Ecto neural progenitor cell (in vitro differentiated cells): ENCODE results near the gene IL1B.

Experiments
- DNase-seq: peaks from one replicate; pipeline ENCODE4 v3.0.0-alpha.2; 2018; ENCODE audit warnings: low spot score

The IL1B gene

DNA sequence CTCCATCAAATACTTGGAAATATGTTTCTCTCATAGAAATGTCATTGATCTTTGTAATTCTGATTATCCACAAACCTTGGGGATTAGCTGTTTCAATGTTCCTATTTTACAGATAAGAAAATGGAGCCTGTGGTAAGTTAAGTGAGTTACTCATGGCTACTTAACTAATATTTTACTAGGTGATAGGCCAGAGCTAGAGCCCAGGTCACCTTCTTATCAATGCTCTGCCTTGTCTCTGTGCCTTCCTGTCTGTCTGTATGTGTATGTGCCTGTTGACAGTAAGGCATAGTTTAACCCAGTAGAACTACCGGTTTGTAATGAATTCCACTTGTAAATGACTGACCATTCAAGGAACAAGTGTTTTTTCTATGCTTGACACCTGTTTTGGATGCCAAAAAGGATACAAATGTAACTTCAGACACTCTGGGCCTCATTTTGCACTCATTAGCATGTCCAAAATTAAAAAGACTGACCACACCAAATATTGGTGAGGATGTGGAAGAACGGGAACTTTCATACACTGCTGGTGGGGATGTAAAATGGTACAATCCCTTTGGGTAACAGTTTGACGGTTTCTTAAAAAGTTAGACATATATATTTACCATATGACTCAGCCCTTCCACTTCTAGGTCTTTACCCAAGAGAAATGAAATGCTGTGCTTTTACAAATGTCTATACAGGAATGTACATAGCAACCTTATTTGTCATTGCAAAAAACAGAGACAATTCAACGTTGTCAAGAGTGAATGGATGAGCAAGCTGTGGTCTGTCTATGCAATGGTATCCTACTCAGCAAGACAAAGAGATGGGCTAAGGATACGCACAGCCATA, 32.7 kb downstream of the IL1B start:
- DNase-seq = no peak

DNA sequence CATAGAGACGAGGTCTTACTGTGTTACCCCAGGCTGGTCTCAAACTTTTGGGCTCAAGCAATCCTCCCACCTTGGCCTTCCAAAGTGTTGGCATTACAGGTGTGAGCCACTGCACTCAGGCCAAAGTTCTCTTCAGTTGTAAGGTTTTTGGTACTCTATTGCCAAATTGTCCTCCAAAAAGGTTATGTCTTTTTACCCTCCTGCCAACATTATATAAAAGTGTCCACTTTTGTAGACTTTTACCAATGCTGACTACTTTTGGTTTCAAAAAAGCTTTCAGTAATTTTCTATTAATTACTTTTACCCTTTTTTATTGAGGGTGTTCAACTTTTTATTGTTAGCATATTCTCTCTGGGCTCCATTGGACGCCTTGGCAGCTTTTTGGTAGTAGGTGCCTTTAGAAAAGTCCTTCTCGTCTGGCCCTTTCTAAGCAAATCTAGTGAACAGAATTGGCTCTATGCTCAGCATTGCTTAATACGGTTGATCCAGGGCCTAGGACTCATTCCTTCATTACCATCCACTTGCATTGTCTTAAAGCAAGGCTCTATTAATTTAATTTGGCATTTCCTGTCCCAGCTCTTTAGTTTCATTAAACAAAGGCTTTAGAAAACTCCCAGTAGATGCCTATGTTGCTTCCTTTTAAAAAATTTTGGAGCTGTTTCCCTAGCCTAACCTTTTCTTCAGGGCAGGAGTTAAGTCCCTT, 35.5 kb downstream of the IL1B start:
- DNase-seq = no peak

DNA sequence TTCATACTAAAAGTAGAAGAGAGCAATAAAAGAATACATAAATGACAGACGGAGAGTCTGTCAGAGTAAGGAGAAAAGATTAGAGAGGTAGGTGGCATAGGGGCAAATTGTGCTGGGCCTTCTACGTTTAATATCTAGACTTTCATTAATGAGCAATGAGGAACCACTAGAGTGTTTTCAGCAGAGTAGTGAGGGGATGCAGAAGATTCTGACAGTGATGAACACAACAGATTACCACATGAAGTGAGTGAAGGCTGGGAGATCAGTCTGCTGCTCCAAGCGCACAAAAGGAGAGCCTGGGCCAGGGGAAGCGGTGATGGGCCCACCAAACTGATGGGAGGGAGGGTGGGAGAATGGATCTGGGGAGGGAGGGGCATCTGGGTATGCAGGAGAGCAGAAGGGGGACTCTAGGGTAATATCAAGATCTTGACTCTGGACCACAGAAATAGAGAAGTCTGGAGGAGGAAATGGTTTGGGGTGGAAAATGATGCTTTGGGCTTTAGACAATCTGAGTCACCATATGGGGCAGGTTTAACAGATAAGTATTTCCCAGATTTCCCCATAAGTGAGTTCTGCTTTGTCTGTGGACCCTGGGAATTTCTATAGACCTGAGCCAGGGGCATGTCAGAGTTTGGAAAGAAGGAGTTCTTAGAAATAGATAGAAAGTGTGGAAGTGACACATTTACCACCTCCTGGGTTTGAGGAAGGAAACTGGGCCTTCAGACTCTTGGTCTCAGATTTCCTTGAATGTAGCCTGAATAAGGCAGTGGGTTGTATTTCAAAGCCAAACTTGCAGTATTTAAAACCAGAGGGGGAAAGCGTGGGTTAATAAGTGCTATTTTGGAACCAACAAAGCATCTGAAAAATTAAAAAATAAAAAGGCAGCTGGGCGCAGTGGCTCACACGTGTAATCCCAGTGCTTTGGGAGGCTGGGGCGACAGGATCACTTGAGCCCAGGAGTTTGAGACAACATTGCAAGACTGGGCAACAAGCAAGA, 37.3 kb downstream of the IL1B start:
- DNase-seq = no peak

DNA sequence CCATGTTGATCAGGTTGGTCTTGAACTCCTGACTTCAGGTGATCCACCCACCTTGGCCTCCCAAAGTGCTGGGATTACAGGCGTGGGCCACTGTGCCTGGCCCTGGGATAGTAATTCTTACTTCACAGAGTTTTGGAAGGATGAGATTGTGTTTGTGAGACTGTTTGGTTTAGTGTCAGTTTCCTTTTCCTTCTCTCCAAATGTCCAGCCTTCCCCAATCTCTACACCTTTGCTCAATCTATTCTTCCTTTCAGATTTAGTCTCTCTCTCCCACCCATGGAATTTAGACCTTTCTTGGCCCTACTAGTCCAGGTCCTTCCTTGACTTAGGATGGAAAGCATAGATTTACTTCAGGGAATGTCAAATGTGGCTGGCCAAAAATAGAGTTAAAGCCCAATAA, 40.1 kb downstream of the IL1B start:
- no peak for DNase-seq

DNA sequence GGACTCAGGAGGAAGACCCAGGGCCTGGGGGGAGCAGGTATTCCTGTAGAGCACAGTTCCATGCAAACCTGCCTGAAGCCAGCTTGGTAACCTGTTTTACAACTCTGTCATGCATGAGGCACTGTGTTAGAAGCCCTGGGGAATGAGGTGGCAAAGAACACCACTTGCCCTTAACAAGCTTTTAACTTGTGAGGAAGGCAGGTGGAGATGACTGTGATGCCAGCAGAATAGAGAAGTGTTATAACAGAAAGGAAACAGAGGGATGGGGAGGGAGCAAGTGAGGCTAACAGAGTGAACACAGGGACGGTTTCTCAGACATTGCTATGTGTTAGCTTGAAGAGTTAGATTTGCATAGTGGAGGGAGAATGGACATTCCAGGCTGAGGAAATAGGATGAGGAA, 40.8 kb downstream of the IL1B start:
- DNase-seq = no peak

DNA sequence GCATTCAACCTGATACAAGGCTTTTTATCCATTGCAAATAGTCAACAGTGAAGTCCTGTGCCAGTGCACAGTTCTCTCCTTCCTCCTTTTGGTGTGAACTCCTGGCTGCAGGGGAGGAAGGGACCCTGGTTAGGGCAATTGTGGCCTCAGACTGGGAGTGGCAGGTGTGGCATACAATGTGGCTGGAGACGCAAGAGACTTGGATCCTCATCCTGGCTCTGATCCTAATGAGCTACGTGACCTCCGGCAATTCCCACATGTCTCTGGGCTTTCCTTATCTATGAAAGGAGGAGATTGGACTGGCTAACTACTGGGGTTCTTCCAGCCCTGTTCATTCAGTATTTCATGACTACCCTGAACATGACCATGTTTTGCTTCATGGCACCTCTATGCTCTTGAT, 41.7 kb downstream of the IL1B start:
- DNase-seq = no peak

DNA sequence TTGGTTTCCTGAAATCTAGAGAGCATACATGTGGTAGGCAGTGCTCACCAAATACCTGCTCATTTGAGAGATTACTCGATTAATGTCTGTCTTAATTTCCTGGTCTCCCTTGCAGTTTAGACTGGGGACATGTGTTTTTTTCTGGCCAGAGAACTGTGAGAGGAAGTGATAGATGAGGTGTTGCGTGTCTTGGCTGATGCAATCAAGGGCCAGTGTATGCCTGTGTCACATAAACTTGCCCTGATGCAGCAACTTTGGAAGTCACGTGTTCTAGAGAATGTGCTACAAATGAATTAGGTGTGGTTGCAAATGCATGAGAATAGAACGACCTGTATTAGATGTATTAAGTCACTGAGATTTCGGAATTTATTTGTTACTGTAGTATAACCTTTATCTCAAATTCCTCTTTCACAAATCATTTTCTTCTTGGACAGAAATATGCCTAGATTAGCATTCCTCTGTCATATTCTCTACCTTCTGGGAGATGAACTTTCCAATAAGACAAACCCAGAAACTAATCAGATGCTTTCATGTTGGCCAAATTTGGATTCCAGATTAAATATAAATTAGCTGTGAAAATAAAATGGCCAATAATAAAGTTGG, 42.3 kb downstream of the IL1B start:
- no peak for DNase-seq

DNA sequence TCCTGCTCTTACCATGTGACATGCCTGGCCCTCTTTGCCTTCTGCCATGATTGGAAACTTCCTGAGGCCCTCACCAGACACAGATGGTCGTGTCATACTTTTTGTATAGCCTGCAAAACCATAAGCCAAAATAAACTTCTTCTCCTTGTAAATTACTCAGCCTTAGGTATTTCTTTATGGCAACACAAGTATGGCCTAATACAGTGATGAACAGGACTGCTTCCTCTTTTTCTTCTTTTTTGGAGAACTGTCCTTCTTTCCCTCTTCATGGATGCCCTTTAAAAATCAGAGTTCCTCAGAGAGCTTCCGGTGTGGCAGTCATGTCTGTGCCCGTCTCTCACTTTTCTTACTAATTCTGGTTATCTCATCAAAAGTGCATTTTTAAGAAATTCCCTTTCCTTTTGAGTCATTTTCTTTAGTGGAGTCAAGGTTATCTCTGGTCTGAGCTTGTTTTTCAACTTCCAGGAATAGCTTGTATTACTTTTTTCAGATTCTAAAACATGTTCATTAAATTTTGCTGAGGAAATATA, 43.1 kb downstream of the IL1B start:
- no peak for DNase-seq

DNA sequence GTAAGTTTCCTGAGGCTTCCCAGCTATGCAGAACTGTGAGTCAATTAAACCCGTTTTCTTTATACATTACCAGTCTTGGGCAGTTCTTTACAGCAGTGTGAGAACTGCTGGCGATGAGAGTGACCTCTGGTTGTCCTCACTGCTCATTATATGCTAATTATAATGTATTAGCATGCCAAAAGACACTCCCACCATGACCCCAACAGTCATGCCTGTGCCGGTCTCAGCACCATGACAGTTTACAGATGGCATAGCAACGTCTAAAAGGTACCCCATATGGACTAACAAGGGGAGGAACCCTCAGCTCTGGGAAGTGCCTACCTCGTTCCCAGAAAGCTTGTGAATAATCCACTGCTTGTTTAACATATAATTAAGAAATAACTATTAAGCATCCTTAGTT, 44.2 kb downstream of the IL1B start:
- DNase-seq = no peak

DNA sequence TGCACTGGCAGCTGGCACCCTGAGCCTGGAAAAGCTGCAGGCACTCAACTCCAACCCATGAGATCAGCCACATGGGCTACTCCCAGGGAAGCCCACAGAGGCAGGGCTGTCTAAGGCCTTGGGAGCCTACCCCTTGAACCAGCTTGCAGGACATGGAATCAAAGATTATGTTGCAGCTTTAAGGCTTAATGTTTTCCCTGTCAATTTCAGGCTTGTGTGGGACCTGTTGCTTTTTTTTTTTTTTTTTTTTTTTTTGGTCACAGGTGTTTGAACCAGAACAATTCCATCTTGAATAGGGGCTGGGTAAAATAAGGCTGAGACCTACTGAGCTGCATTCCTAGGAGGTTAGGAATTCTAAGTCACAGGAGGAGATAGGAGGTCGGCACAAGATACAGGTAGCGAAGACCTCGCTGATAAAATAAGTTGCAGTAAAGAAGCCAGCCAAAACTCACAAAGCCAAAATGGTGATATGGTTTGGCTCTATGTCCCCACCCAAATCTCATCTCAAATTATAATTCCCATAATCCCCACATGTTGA, 44.8 kb downstream of the IL1B start:
- no peak for DNase-seq

DNA sequence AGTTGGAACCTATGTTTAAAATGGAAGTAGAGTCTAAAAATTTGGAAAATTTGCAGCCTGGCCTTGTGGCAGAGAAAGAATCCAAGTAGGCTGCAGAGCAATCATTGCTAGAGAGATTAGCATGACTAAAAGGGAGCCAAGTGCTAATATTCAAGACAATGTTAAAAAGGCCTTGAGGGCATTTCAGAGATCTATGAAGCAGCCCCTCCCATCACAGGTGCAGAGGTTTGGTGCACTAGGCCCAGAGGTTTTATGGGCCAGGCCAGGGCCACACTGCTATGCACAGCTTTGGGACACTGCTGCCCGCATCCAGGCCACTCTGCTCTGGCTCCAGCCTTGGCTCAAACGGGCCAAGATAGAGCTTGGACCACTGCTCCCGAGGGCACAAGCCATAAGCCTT, 45.6 kb downstream of the IL1B start:
- DNase-seq = no peak

DNA sequence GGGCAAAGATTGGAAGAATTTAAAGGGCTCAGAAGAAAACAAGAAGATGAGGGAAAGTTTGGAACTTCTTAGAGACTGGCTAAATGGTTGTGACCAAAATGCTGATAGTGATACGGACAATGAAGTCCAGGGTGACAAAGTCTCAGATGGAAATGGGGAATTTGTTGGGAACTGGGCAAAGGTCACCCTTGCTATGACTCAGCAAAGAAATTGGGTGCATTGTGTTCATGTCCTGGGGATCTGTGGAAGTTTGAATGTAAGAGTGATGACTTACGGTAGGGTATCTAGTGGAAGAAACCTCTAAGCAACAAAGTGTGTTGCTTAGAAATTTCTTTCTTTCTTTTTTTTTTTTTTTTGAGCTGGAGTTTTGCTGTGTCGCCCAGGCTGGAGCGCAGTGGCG, 46.3 kb downstream of the IL1B start:
- DNase-seq = no peak

DNA sequence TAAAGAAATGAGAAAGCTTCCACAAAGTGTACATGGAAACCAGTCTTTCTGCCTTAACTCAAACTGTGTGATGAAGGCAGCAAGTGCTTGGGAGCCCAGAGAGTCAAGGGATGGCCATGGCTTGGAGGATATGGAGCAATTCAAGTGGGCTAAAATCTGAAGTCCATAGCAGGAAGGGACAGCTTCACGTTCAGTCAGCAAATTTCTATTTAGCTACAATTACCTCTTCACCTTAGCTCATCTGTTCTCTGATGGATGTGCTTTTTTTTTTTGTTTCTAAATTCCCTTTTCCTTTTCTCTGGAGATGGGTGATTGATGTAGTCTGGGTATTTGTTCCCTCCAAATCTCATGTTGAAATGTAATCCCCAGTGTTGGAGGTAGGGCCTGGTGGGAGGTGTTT, 47.4 kb downstream of the IL1B start:
- no peak for DNase-seq

DNA sequence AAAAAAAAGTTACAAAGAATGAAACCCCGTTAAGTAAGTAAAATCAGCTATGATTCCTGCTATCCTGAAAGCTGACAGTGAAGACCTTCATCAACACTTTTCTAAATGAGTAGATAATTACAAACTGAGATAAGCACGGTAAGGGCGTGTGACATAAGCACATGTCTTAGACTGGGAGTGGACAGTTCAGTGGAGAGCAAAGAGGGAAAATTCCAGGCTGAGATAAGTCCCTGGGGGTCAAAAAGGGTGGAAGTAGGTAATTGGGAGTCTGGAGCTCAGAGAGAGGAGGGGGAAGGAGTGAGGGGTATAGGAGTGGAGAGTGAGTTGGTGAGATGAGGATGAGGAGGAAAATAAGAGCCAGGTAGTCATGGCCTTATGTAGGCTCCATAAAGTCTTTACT, 47.9 kb downstream of the IL1B start:
- DNase-seq = no peak

DNA sequence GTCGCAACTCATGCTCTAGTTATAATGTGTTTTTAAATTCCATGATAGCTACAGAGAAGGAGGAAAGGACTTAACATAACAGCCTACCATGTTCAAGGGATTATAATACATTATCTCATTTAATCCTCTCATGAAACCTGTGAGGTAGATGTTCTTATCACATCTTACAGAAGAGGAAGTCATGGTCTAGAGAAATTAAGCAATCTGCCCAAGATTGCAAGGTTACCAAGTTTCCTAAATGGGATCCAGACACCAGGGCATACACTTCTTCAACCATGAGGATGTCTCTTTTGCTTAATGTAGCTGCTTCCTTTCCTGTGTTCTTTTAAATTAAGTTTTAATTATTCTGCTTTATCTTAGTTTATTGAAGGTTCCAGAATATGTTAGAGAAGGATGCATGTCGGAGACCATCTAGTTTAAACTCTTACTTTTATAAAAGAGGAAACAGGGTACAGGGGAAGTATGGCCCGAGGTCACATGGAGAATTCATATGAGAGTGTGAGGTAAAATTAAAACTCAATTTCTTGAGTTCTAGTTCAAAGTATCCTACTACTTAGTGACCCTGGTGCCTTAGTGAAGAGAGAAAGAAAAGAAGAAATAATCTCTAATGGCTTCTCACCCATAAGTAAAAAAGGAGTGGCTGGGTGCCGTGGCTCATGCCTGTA, 48.7 kb downstream of the IL1B start:
- DNase-seq = no peak

DNA sequence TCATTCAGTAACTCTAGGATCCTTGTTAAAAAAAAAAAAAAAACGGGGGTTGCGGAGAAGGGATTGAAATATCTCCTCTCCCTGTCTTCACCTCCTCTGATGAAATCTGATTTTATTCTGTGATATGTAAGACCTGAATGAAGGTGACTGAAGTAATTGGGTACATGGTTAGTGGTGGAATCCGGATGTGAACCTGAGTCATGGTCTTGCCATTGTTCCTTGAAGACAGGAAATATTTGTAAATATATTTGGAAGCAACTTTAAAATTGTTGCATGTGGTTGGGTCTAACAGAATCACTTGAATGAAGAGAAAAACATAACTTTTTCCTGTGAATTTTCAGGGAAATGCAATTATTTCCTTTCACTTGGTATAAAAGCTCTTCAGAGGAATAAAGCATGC, 49.3 kb downstream of the IL1B start:
- no peak for DNase-seq

DNA sequence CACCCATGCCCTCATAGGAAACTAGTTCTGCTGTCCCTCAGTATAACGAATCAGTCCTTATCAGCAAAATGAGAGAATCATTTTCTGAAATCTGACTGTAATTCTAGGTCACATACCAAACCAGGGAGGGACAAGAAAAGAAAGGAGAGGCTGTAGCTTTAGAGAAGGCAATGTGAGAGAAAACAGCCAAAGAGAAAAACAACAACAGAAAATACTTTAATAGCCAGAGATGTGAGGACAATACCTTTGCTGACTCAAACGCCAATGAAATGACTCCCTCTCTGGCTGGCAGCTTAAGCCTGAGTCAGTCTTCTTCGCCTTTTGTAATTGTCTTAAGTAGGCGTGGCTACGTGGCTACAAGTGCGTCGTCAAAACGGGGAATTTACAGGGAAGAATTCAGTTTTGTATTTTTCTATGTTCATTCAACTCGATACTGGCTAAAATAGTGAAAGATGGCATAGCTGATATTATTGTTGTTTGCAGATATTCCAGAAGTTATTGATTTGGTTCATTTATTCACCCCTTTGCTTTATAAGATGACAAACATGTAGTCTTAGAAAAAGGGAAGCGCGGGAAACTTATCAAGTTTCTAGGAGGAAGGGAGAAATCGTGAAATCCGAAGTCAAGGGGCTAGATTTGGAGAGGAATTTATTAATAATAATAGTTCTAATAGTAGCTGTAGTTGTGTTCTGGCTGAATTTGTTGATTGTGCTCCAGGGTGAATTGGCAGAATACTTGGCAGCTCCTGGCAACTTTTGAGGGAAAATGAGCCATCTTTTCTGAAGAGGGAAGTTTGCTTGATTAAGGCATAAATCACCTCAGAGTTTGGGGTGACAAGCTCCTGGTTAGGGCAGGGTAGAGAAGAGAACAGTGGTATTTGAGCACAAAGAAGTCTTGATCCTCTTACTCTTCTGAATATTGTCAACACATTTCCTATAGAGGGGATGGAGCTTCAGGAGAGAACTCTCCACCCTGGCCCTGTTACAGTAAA, 52.1 kb downstream of the IL1B start, which contains the start of gene IL1A:
IL1A (minus strand) TSS at position 295 of the 991 bp plus-strand sequence. CDS start 723 bp downstream, outside the sequence.
- no peak for DNase-seq

DNA sequence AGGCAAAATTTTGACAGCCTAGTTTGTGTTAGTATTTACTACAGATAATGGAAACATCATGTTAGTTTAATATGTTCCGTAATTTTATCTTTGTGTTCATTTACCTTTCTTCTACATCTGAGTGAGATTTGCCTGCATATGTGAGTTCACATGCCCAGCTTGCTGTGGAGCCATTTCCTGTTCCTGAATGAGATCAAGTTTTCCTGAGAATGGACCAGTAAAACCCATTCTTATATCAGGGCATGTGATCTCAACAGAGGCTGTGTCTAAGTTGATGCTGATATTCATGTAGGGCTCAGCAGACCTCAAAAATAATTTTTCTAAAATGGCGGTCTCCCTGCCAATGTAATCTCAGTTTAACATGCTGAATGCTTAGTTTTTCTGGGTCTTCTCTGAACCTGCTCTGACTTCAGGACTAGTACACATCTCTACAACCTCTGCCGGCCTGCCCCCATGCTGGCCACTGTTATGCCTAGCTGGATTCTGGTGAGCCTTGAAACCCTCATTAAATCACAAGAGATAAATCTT, 53.3 kb downstream of the IL1B start:
- no peak for DNase-seq

DNA sequence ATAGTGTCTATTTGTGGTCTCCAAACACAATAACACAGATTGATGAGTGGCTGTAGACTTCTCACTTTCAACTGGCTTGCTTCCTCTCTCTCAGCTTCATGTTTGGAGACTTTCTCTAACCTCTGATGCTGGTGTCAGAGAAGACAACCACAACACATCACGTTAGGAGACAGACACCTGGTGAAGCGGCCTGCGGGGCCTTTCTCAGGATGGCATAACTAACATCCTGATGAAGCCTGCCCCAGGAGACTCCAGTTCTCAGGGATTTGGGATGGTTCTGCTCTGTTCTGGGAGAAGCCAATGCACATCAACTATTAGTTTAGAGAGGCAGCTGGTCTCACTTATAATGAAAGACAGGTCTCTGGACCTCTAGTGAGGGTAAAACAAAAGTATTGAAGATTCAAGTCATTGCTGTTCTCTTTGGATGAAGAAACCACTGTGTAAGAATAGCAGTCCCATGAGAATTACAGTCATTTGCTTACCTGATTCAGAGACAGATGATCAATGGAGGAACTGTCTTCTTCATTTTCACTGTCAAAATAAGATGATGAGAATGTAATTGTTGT, 54.3 kb downstream of the IL1B start:
- no peak for DNase-seq
